Loucy (cell line): ENCODE measurements around the gene RBKS.

Experiments used
- H2AFZ ChIP-seq: fragments of 200-600 bp; sonication (generic); 2 replicates; pipeline ENCODE4 v1.6.0; 2016; ENCODE audit warnings: antibody characterized with exemption, mild to moderate bottlenecking, low read length, moderate library complexity
- H3F3A ChIP-seq: fragments of 200-600 bp; 2 replicates; pipeline ENCODE4 v1.6.0; 2016; ENCODE audit warnings: antibody characterized with exemption, low read depth, mild to moderate bottlenecking
- H3K27me3 ChIP-seq: fragments of 200-600 bp; sonication (generic); 2 replicates; pipeline ENCODE4 v1.6.1; 2014; ENCODE audit warnings: low read length, mild to moderate bottlenecking; ENCODE audit not compliant: insufficient read depth, poor library complexity, severe bottlenecking
- H3K36me3 ChIP-seq: fragments of 200-600 bp; sonication (generic); 2 replicates; pipeline ENCODE4 v1.6.1; 2016; ENCODE audit warnings: low read length; ENCODE audit not compliant: insufficient read depth
- H3K4me1 ChIP-seq: fragments of 200-600 bp; sonication (generic); 2 replicates; pipeline ENCODE4 v1.5.1; 2014; ENCODE audit warnings: low read length, mild to moderate bottlenecking; ENCODE audit not compliant: insufficient read depth, poor library complexity, severe bottlenecking
- H3K4me2 ChIP-seq: fragments of 200-600 bp; sonication (generic); 2 replicates; pipeline ENCODE4 v1.6.0; 2014; ENCODE audit warnings: antibody characterized with exemption, low read length, low read depth, mild to moderate bottlenecking; ENCODE audit not compliant: poor library complexity, severe bottlenecking
- H3K4me3 ChIP-seq: fragments of 200-600 bp; sonication (generic); 2 replicates; pipeline ENCODE4 v1.5.1; 2014; ENCODE audit warnings: low read length, mild to moderate bottlenecking, mixed read lengths; ENCODE audit not compliant: poor library complexity, severe bottlenecking
- H3K79me2 ChIP-seq: fragments of 200-600 bp; sonication (generic); 2 replicates; pipeline ENCODE4 v1.6.1; 2014; ENCODE audit warnings: low read length; ENCODE audit not compliant: insufficient read depth
- H3K9ac ChIP-seq: fragments of 200-600 bp; sonication (generic); 2 replicates; pipeline ENCODE4 v1.6.0; 2014; ENCODE audit warnings: mild to moderate bottlenecking, low read depth, low read length, moderate library complexity; ENCODE audit not compliant: poor library complexity, severe bottlenecking
- H3K9me2 ChIP-seq: fragments of 200-600 bp; sonication (generic); replicated peaks from 2 replicates; pipeline ENCODE4 v1.6.1; 2016; ENCODE audit warnings: low read depth, low read length, mixed read lengths
- H3K9me3 ChIP-seq: fragments of 200-600 bp; sonication (generic); 2 replicates; pipeline ENCODE4 v1.6.1; 2014; ENCODE audit warnings: mild to moderate bottlenecking, antibody characterized with exemption, low read length, low read depth; ENCODE audit not compliant: insufficient read depth
- H4K20me1 ChIP-seq: fragments of 200-600 bp; sonication (generic); 2 replicates; pipeline ENCODE4 v1.6.0; 2014; ENCODE audit warnings: antibody characterized with exemption, low read length, mild to moderate bottlenecking; ENCODE audit not compliant: insufficient read depth, poor library complexity, severe bottlenecking
- EZH2phosphoT487 ChIP-seq: fragments of 200-600 bp; IDR thresholded peaks from 2 replicates; pipeline ENCODE4 v1.6.1; 2018; ENCODE audit warnings: antibody characterized with exemption, mild to moderate bottlenecking, moderate library complexity, borderline replicate concordance
- TF ChIP-seq, protein P1 (sequence below): fragments of 200-600 bp; sonication (generic); conservative IDR thresholded peaks from 2 replicates; pipeline ENCODE4 v1.5.1; 2014; ENCODE audit warnings: mild to moderate bottlenecking, antibody characterized with exemption, low read length

Gene RBKS

GRCh38 chr2:27776097-27776496 lies 114.1 kb downstream of the RBKS start:
- no peaks in the 10 kb centered on the region for H3K9me3 ChIP-seq
- H3K4me2 ChIP-seq = peak overlapping the region; percentile 37
- peaks cover 12% of the 10 kb centered on the region; the same call in 1 of the 2 replicates for H3K36me3 ChIP-seq
- no peak overlapping the region for H2AFZ ChIP-seq
- no peak overlapping the region for H3K9ac ChIP-seq
- H3K4me1 ChIP-seq = peaks cover 45% of the 10 kb centered on the region
- no peaks in the 10 kb centered on the region for H3K27me3 ChIP-seq
- no peak for TF ChIP-seq EZH2phosphoT487
- TF ChIP-seq, protein P1, sequence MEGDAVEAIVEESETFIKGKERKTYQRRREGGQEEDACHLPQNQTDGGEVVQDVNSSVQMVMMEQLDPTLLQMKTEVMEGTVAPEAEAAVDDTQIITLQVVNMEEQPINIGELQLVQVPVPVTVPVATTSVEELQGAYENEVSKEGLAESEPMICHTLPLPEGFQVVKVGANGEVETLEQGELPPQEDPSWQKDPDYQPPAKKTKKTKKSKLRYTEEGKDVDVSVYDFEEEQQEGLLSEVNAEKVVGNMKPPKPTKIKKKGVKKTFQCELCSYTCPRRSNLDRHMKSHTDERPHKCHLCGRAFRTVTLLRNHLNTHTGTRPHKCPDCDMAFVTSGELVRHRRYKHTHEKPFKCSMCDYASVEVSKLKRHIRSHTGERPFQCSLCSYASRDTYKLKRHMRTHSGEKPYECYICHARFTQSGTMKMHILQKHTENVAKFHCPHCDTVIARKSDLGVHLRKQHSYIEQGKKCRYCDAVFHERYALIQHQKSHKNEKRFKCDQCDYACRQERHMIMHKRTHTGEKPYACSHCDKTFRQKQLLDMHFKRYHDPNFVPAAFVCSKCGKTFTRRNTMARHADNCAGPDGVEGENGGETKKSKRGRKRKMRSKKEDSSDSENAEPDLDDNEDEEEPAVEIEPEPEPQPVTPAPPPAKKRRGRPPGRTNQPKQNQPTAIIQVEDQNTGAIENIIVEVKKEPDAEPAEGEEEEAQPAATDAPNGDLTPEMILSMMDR = no peak
- H4K20me1 ChIP-seq = peaks cover 40% of the 10 kb centered on the region
- no peaks in the 10 kb centered on the region for H3K9me2 ChIP-seq
- H3K79me2 ChIP-seq = peaks cover 74% of the 10 kb centered on the region
- H3F3A ChIP-seq = no peaks in the 10 kb centered on the region
- no peak overlapping the region for H3K4me3 ChIP-seq

DNA sequence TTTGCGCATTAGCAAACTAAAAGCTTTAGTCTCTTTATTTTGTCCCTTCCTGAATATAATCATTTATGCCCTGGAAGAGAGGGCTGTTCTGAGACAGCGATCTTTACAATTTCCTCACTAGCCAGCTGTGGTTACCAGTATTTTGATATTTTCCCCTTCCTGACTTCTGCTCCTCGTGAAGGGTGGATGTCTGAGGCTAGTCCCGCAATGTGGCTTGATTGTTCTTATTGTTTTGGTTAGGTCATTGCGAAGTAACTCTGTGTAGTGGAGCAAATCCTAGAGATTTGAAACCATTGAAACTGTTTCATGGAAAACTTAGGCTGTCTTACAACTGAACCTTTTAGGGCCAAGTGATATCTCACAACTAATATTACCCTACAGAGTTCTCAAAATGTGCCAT lies 116.2 kb downstream of the RBKS start:
- peaks cover 49% of the 10 kb centered on the region for H3K4me1 ChIP-seq
- TF ChIP-seq EZH2phosphoT487 = no peak
- TF ChIP-seq, protein P1 = no peak
- no peaks in the 10 kb centered on the region for H3K9me2 ChIP-seq
- peaks cover 40% of the 10 kb centered on the region for H4K20me1 ChIP-seq
- H2AFZ ChIP-seq = no peak overlapping the region
- peak overlapping the region; percentile 95 for H3K4me3 ChIP-seq
- H3K9me3 ChIP-seq = no peaks in the 10 kb centered on the region
- H3K4me2 ChIP-seq = peak overlapping the region; percentile 93
- H3K79me2 ChIP-seq = peaks cover 71% of the 10 kb centered on the region
- H3K36me3 ChIP-seq = no peaks in the 10 kb centered on the region
- H3F3A ChIP-seq = no peaks in the 10 kb centered on the region
- H3K27me3 ChIP-seq = peaks cover 18% of the 10 kb centered on the region
- peak overlapping the region; percentile 83 for H3K9ac ChIP-seq

GRCh38 chr2:27772804-27773203 lies 117.4 kb downstream of the RBKS start:
- Histone ChIP-seq H3F3A (no peaks in the 10 kb centered on the region), H3K4me3 (peak overlapping the region; percentile 95), H2AFZ (no peak overlapping the region), H3K79me2 (peaks cover 59% of the 10 kb centered on the region), H3K36me3 (no peaks in the 10 kb centered on the region), H3K27me3 (peaks cover 30% of the 10 kb centered on the region), H3K4me2 (peak overlapping the region; percentile 93), H3K4me1 (peaks cover 45% of the 10 kb centered on the region), H3K9me2 (no peaks in the 10 kb centered on the region), H4K20me1 (peaks cover 40% of the 10 kb centered on the region), H3K9ac (peak overlapping the region; percentile 83), H3K9me3 (no peaks in the 10 kb centered on the region)
- TF ChIP-seq, protein P1 = no peak
- no peak for TF ChIP-seq EZH2phosphoT487
